ENCODE measurements around the gene GNA15. TPM values are rescaled to one million over a fixed set of nuclear protein-coding genes. Genes with fewer than 3 reads are reported as not detected.

Gene GNA15
- total RNA-seq, 1 experiment from 2014 or later = not detected

DNA sequence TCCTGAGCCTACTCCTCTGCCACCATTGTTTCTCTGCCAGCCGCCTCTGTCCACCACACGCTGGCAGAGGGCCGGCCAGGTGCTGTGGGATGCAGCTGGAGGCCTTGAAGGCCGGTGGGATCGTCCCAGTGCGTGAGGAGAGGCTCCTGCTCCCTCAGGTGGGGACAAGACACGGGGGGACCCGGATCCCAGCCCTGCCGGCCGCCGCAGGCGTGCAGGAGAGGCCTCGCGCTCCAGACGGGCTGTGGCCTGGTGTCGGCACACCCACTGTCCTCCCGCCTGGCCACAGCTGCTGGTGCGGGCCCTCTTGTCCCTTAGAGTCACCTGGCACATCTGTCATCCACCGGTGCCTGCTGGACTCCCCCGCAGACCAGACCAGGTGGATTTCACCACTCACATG is 18.1 kb upstream of the GNA15 start:
- Histone ChIP-seq H4K20me1 (ENCODE audit: insufficient read depth, low read depth, low read length) (no peaks in the 10 kb centered on the region), H3K9me3 (ENCODE audit: low read length) (no peaks in the 10 kb centered on the region), H3K9me2 (replicated peaks; ENCODE audit: insufficient read depth, low read length) (no peaks in the 10 kb centered on the region), H3K27ac (ENCODE audit: low read length) (no peak overlapping the region), H3K36me3 (ENCODE audit: insufficient read depth, low read length) (no peaks in the 10 kb centered on the region), H2AFZ (ENCODE audit: low read length) (no peak overlapping the region), H3K4me1 (ENCODE audit: low read length) (no peaks in the 10 kb centered on the region), H3K4me3 (ENCODE audit: low read length) (no peak overlapping the region), H3K4me2 (ENCODE audit: low read depth, low read length, poor library complexity, severe bottlenecking) (no peak overlapping the region), H3K27me3 (ENCODE audit: low read length) (no peaks in the 10 kb centered on the region), H3K9ac (ENCODE audit: low read length) (no peak overlapping the region), H3K79me2 (ENCODE audit: low read length) (no peaks in the 10 kb centered on the region)
- DNase-seq = no peak

DNA sequence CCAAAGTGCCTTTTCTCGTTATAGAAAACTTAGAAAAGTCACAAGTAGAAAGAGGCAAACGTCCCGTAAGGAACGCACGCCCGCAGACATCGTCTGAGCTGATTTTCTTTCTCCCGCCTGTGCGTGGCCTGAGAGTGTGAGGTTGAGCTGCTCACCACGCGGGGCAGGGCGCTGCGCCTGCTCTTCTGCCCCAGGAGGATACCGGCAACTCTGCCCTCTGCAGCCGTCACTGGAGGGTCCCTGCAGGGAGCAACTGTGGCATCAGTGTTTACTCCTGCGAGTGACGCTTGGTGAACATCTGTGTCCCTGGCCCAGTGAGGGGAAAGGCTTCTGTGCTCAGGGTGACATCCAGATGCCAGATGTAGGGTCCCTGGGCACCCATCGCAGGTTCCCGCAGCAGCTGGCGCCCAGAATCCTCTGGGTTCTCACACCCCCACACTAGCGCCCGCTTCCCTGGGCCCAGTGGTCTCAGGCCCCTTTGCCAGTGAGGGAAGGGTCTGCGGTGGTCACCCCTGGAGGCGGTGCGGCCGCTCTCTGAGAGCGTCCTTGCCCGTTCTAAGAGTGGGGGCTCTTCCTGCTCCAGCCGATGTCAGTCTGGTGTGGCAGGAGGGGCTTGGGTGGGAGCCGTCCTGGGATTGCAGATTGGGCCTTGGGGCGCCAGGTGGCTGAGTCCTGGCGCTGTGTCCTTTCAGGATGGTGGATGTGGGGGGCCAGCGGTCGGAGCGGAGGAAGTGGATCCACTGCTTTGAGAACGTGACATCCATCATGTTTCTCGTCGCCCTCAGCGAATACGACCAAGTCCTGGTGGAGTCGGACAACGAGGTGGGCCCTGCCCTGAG is 17.4 kb upstream of the GNA15 start:
- no peak for DNase-seq
- H3K4me1 ChIP-seq (ENCODE audit: low read length) = no peaks in the 10 kb centered on the region
- H3K4me2 ChIP-seq (ENCODE audit: low read depth, low read length, poor library complexity, severe bottlenecking) = no peak overlapping the region
- no peaks in the 10 kb centered on the region for H3K27me3 ChIP-seq (ENCODE audit: low read length)
- no peak overlapping the region for H3K9ac ChIP-seq (ENCODE audit: low read length)
- no peak overlapping the region for H3K27ac ChIP-seq (ENCODE audit: low read length)
- H3K9me2 ChIP-seq (replicated peaks; ENCODE audit: insufficient read depth, low read length) = no peaks in the 10 kb centered on the region
- no peaks in the 10 kb centered on the region for H3K9me3 ChIP-seq (ENCODE audit: low read length)
- H2AFZ ChIP-seq (ENCODE audit: low read length) = no peak overlapping the region
- H4K20me1 ChIP-seq (ENCODE audit: insufficient read depth, low read depth, low read length) = no peaks in the 10 kb centered on the region
- no peaks in the 10 kb centered on the region for H3K36me3 ChIP-seq (ENCODE audit: insufficient read depth, low read length)
- no peaks in the 10 kb centered on the region for H3K79me2 ChIP-seq (ENCODE audit: low read length)
- H3K4me3 ChIP-seq (ENCODE audit: low read length) = no peak overlapping the region

- Histone ChIP-seq H3K4me1 (ENCODE audit: low read length) (no peaks in the 10 kb centered on the region), H3K27ac (ENCODE audit: low read length) (no peak overlapping the region), H3K4me3 (ENCODE audit: low read length) (no peak overlapping the region), H3K79me2 (ENCODE audit: low read length) (no peaks in the 10 kb centered on the region), H3K9ac (ENCODE audit: low read length) (no peak overlapping the region), H3K4me2 (ENCODE audit: low read depth, low read length, poor library complexity, severe bottlenecking) (no peak overlapping the region), H3K9me2 (replicated peaks; ENCODE audit: insufficient read depth, low read length) (no peaks in the 10 kb centered on the region), H3K36me3 (ENCODE audit: insufficient read depth, low read length) (no peaks in the 10 kb centered on the region), H3K9me3 (ENCODE audit: low read length) (no peaks in the 10 kb centered on the region), H3K27me3 (ENCODE audit: low read length) (no peaks in the 10 kb centered on the region), H4K20me1 (ENCODE audit: insufficient read depth, low read depth, low read length) (no peaks in the 10 kb centered on the region), H2AFZ (ENCODE audit: low read length) (no peak overlapping the region)
- no peak for DNase-seq
These were observed 16.7 kb upstream of the GNA15 start for GRCh38 chr19:3119071-3119595.

GRCh38 chr19:3119693-3120380 is 16.0 kb upstream of the GNA15 start:
- Histone ChIP-seq H3K4me2 (ENCODE audit: low read depth, low read length, poor library complexity, severe bottlenecking) (no peak overlapping the region), H3K9me3 (ENCODE audit: low read length) (no peaks in the 10 kb centered on the region), H3K27me3 (ENCODE audit: low read length) (no peaks in the 10 kb centered on the region), H3K9ac (ENCODE audit: low read length) (no peak overlapping the region), H3K79me2 (ENCODE audit: low read length) (no peaks in the 10 kb centered on the region), H4K20me1 (ENCODE audit: insufficient read depth, low read depth, low read length) (no peaks in the 10 kb centered on the region), H2AFZ (ENCODE audit: low read length) (no peak overlapping the region), H3K36me3 (ENCODE audit: insufficient read depth, low read length) (no peaks in the 10 kb centered on the region), H3K4me3 (ENCODE audit: low read length) (no peak overlapping the region), H3K27ac (ENCODE audit: low read length) (no peak overlapping the region), H3K4me1 (ENCODE audit: low read length) (no peaks in the 10 kb centered on the region), H3K9me2 (replicated peaks; ENCODE audit: insufficient read depth, low read length) (no peaks in the 10 kb centered on the region)
- no peak for DNase-seq

GRCh38 chr19:3120611-3121276 is 15.1 kb upstream of the GNA15 start:
- Histone ChIP-seq H3K4me1 (ENCODE audit: low read length) (no peaks in the 10 kb centered on the region), H3K9ac (ENCODE audit: low read length) (no peak overlapping the region), H3K4me2 (ENCODE audit: low read depth, low read length, poor library complexity, severe bottlenecking) (no peak overlapping the region), H3K27me3 (ENCODE audit: low read length) (no peaks in the 10 kb centered on the region), H3K9me2 (replicated peaks; ENCODE audit: insufficient read depth, low read length) (no peaks in the 10 kb centered on the region), H3K36me3 (ENCODE audit: insufficient read depth, low read length) (no peaks in the 10 kb centered on the region), H2AFZ (ENCODE audit: low read length) (no peak overlapping the region), H3K79me2 (ENCODE audit: low read length) (no peaks in the 10 kb centered on the region), H4K20me1 (ENCODE audit: insufficient read depth, low read depth, low read length) (no peaks in the 10 kb centered on the region), H3K27ac (ENCODE audit: low read length) (no peak overlapping the region), H3K9me3 (ENCODE audit: low read length) (no peaks in the 10 kb centered on the region), H3K4me3 (ENCODE audit: low read length) (no peak overlapping the region)
- no peak for DNase-seq

- Histone ChIP-seq H3K27ac (ENCODE audit: low read length) (no peak overlapping the region), H3K27me3 (ENCODE audit: low read length) (no peaks in the 10 kb centered on the region), H3K36me3 (ENCODE audit: insufficient read depth, low read length) (no peaks in the 10 kb centered on the region), H3K9ac (ENCODE audit: low read length) (no peak overlapping the region), H3K4me2 (ENCODE audit: low read depth, low read length, poor library complexity, severe bottlenecking) (no peak overlapping the region), H3K79me2 (ENCODE audit: low read length) (no peaks in the 10 kb centered on the region), H4K20me1 (ENCODE audit: insufficient read depth, low read depth, low read length) (no peaks in the 10 kb centered on the region), H3K4me3 (ENCODE audit: low read length) (no peak overlapping the region), H2AFZ (ENCODE audit: low read length) (no peak overlapping the region), H3K9me2 (replicated peaks; ENCODE audit: insufficient read depth, low read length) (no peaks in the 10 kb centered on the region), H3K9me3 (ENCODE audit: low read length) (no peaks in the 10 kb centered on the region), H3K4me1 (ENCODE audit: low read length) (no peaks in the 10 kb centered on the region)
- DNase-seq = no peak
These were observed 14.4 kb upstream of the GNA15 start for GRCh38 chr19:3121396-3121795.

DNA sequence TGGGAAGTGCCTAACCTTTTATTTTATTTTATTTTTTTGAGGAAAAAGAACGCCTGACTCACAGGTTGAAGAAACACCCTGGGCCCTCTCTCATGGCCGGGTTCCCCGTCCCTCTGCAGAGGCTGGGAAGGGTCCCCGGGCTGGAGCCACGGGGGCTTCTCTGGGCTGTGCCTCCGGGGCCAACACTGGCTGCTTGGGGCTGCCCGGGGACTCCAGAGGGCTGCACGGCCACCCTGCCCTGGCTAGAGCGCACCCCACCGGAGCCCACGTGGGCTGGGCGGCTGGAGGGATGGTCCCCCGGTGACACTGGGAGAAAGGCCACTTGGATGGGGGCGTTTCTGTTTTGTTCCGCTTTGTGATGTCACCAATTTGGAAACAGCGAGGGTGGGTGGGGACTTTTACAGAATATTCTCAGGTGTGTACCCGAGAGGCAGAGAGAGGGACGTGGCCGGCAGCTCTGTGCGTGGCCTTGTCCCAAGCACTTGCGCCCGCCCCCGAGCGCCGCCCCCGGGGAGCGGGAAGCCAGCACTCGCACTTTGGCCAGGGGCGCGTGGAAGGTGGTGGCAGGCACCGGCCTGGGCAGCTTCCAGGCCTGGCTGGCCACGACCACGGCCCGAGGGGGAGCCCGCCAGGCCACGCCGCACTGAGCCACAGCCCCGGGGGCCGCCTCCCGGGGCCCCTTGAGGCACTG is 13.9 kb upstream of the GNA15 start:
- Histone ChIP-seq H3K4me2 (ENCODE audit: low read depth, low read length, poor library complexity, severe bottlenecking) (no peak overlapping the region), H3K27me3 (ENCODE audit: low read length) (no peaks in the 10 kb centered on the region), H3K4me3 (ENCODE audit: low read length) (no peak overlapping the region), H3K9me3 (ENCODE audit: low read length) (no peaks in the 10 kb centered on the region), H2AFZ (ENCODE audit: low read length) (no peak overlapping the region), H3K79me2 (ENCODE audit: low read length) (no peaks in the 10 kb centered on the region), H3K4me1 (ENCODE audit: low read length) (no peaks in the 10 kb centered on the region), H3K27ac (ENCODE audit: low read length) (no peak overlapping the region), H4K20me1 (ENCODE audit: insufficient read depth, low read depth, low read length) (no peaks in the 10 kb centered on the region), H3K9me2 (replicated peaks; ENCODE audit: insufficient read depth, low read length) (no peaks in the 10 kb centered on the region), H3K36me3 (ENCODE audit: insufficient read depth, low read length) (no peaks in the 10 kb centered on the region), H3K9ac (ENCODE audit: low read length) (no peak overlapping the region)
- DNase-seq = no peak

DNA sequence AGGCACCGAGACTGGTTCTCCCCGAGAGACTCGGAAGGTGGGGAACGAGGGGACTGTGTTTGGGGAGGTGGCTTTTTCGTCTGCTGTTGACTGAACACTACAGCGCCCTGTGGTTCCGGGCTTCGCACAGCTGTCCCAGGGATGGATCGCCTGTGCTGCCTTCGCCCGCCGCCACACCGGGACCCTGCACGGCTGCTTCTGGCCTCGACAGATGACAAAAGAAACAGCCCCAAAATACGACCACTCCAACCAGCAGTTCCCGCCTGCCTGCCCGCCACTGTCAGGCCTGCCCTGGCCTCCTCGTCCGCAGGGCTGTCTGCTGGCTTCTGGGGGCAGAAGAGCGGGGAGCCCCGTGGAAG is 13.3 kb upstream of the GNA15 start:
- no peak overlapping the region for H2AFZ ChIP-seq (ENCODE audit: low read length)
- no peak overlapping the region for H3K27ac ChIP-seq (ENCODE audit: low read length)
- H3K9ac ChIP-seq (ENCODE audit: low read length) = no peak overlapping the region
- no peaks in the 10 kb centered on the region for H3K27me3 ChIP-seq (ENCODE audit: low read length)
- H3K4me2 ChIP-seq (ENCODE audit: low read depth, low read length, poor library complexity, severe bottlenecking) = no peak overlapping the region
- no peaks in the 10 kb centered on the region for H3K9me3 ChIP-seq (ENCODE audit: low read length)
- H3K4me1 ChIP-seq (ENCODE audit: low read length) = no peaks in the 10 kb centered on the region
- H3K4me3 ChIP-seq (ENCODE audit: low read length) = no peak overlapping the region
- no peaks in the 10 kb centered on the region for H3K79me2 ChIP-seq (ENCODE audit: low read length)
- no peak for DNase-seq
- H3K9me2 ChIP-seq (replicated peaks; ENCODE audit: insufficient read depth, low read length) = no peaks in the 10 kb centered on the region
- no peaks in the 10 kb centered on the region for H4K20me1 ChIP-seq (ENCODE audit: insufficient read depth, low read depth, low read length)
- no peaks in the 10 kb centered on the region for H3K36me3 ChIP-seq (ENCODE audit: insufficient read depth, low read length)
